Measurements from ENCODE around the gene GSTA4.
"Not testable (repeated sequence)": the region's sequence is repeated elsewhere in the genome, so short reads cannot be mapped to it uniquely, and the experiment has no call there.

The GSTA4 gene

GRCh38 chr6:52969359-52969758 is 25.7 kb downstream of the GSTA4 start:
- DNase-seq = no peak

- no peak for DNase-seq
Measured at GRCh38 chr6:52966101-52966500, 29.0 kb downstream of the GSTA4 start.

- no peak for DNase-seq
Measured at GRCh38 chr6:52965380-52965779, 29.7 kb downstream of the GSTA4 start.

- no peak for DNase-seq
Measured at GRCh38 chr6:52964318-52964717, 30.8 kb downstream of the GSTA4 start.

- DNase-seq = no peak
Measured at GRCh38 chr6:52962701-52963100, 32.4 kb downstream of the GSTA4 start.

GRCh38 chr6:52961022-52961421 is 34.1 kb downstream of the GSTA4 start:
- not testable (repeated sequence) for DNase-seq

- DNase-seq = not testable (repeated sequence)
Measured at GRCh38 chr6:52960211-52960610, 34.9 kb downstream of the GSTA4 start.

GRCh38 chr6:52958546-52959255 is 36.4 kb downstream of the GSTA4 start:
- no peak for DNase-seq

GRCh38 chr6:52955871-52956270 is 39.2 kb downstream of the GSTA4 start:
- DNase-seq = no peak

GRCh38 chr6:52953911-52954839 is 40.9 kb downstream of the GSTA4 start:
- DNase-seq = no peak

GRCh38 chr6:52946306-52946705 is 48.8 kb downstream of the GSTA4 start:
- DNase-seq = no peak

- DNase-seq = not testable (repeated sequence)
Measured at GRCh38 chr6:52942821-52943220, 52.3 kb downstream of the GSTA4 start.

GRCh38 chr6:52942221-52942620 is 52.9 kb downstream of the GSTA4 start:
- DNase-seq = no peak

- no peak for DNase-seq
Measured at GRCh38 chr6:52937908-52938307, 57.2 kb downstream of the GSTA4 start.

- DNase-seq = no peak
Measured at GRCh38 chr6:52933778-52934177, 61.3 kb downstream of the GSTA4 start.

- DNase-seq = no peak
Measured at GRCh38 chr6:52931351-52931750, 63.7 kb downstream of the GSTA4 start.

- no peak for DNase-seq
Measured at GRCh38 chr6:52929321-52930164, 65.5 kb downstream of the GSTA4 start.
